ENCODE measurements around the gene VWF.

VWF gene

DNA sequence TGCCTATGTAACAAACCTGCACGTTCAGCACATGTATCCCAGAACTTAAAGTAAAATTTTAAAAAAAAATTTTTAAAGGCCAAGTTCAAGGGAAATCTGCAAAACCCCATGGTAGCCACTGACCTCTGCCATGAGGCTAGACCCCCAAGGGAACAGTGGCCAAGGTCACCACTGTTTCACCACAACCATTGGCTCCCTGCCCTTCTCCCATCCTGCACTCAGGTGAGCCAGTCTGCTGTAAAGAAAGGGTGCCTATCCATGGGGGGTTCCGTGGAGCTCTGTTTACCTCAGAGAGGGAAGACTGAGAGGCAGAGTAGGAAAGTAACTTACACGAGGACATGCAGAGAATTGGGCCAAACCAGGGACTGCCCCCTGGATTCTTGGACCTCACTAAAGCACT lies 38.6 kb downstream of the VWF start:
- H3K9me2 ChIP-seq (ENCODE audit: low read depth, low read length): no peaks in the 10 kb centered on the region
- H4K20me1 ChIP-seq (ENCODE audit: insufficient read depth, low read length): no peaks in the 10 kb centered on the region

DNA sequence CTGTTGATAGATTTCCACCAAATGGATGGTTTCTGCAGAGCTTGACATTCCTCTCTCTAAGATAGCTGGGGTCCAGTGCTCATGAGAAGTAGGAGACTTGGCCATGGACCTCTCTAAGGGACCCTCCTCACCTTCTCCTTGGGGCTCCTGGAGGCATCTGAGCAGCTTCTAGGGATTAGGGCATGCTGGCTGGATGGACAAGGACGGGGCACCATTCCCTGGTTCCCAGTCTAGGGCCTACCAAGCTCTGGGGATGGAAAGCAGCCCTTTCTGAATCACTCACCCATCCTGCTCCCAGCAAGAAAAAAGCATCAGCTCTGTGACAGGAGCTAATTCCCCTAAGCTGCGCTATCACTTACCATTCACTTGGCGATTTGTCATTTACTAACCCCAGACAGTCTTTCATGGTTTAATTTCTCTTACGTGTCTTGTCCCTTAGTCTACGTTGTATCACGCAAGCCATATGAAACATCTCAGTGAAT lies 39.5 kb downstream of the VWF start:
- H3K79me2 ChIP-seq (ENCODE audit: insufficient read depth, low read length): no peaks in the 10 kb centered on the region
- H3K9me2 ChIP-seq (ENCODE audit: low read depth, low read length): no peaks in the 10 kb centered on the region
- TF ChIP-seq, protein P1, sequence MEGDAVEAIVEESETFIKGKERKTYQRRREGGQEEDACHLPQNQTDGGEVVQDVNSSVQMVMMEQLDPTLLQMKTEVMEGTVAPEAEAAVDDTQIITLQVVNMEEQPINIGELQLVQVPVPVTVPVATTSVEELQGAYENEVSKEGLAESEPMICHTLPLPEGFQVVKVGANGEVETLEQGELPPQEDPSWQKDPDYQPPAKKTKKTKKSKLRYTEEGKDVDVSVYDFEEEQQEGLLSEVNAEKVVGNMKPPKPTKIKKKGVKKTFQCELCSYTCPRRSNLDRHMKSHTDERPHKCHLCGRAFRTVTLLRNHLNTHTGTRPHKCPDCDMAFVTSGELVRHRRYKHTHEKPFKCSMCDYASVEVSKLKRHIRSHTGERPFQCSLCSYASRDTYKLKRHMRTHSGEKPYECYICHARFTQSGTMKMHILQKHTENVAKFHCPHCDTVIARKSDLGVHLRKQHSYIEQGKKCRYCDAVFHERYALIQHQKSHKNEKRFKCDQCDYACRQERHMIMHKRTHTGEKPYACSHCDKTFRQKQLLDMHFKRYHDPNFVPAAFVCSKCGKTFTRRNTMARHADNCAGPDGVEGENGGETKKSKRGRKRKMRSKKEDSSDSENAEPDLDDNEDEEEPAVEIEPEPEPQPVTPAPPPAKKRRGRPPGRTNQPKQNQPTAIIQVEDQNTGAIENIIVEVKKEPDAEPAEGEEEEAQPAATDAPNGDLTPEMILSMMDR (IDR thresholded peaks at IDR 0.05; ENCODE audit: low read length): no peak
- TF ChIP-seq EZH2 (IDR thresholded peaks at IDR 0.05; ENCODE audit: borderline replicate concordance, low read length): no peak
- no peaks in the 10 kb centered on the region for H3K4me1 ChIP-seq (ENCODE audit: insufficient read depth, low read length, severe bottlenecking)
- no peak overlapping the region for H3K27ac ChIP-seq (ENCODE audit: low read depth, low read length, poor library complexity, severe bottlenecking)
- H3K4me3 ChIP-seq (ENCODE audit: low read depth, low read length, poor library complexity, severe bottlenecking): no peak overlapping the region
- no peaks in the 10 kb centered on the region for H3K36me3 ChIP-seq (ENCODE audit: insufficient read depth, low read length)
- H3F3A ChIP-seq (ENCODE audit: insufficient read depth, low read length): no peaks in the 10 kb centered on the region
- H3K9me3 ChIP-seq (ENCODE audit: low read length): no peaks in the 10 kb centered on the region
- H4K20me1 ChIP-seq (ENCODE audit: insufficient read depth, low read length): no peaks in the 10 kb centered on the region
- H3K9ac ChIP-seq (ENCODE audit: low read length): no peak overlapping the region
- H3K27me3 ChIP-seq (ENCODE audit: insufficient read depth, low read length): 0 out of 2 replicates have a peak, but pooled peaks cover 5% of the 10 kb centered on the region
- no peak overlapping the region for H3K4me2 ChIP-seq (ENCODE audit: low read length)
- H2AFZ ChIP-seq (ENCODE audit: low read length): no peak overlapping the region

More for the DNA sequence above, 38.6 kb downstream of the VWF start:
- no peak overlapping the region for H3K4me2 ChIP-seq (ENCODE audit: low read length)
- no peak overlapping the region for H3K9ac ChIP-seq (ENCODE audit: low read length)
- no peak overlapping the region for H3K27ac ChIP-seq (ENCODE audit: low read depth, low read length, poor library complexity, severe bottlenecking)
- H3K4me3 ChIP-seq (ENCODE audit: low read depth, low read length, poor library complexity, severe bottlenecking): no peak overlapping the region
- no peaks in the 10 kb centered on the region for H3K4me1 ChIP-seq (ENCODE audit: insufficient read depth, low read length, severe bottlenecking)
- H3K27me3 ChIP-seq (ENCODE audit: insufficient read depth, low read length): 0 out of 2 replicates have a peak, but pooled peaks cover 5% of the 10 kb centered on the region
- no peaks in the 10 kb centered on the region for H3K79me2 ChIP-seq (ENCODE audit: insufficient read depth, low read length)
- H2AFZ ChIP-seq (ENCODE audit: low read length): no peak overlapping the region
- no peaks in the 10 kb centered on the region for H3K36me3 ChIP-seq (ENCODE audit: insufficient read depth, low read length)
- H3K9me3 ChIP-seq (ENCODE audit: low read length): no peaks in the 10 kb centered on the region
- TF ChIP-seq, protein P1 (IDR thresholded peaks at IDR 0.05; ENCODE audit: low read length): no peak
- no peak for TF ChIP-seq EZH2 (IDR thresholded peaks at IDR 0.05; ENCODE audit: borderline replicate concordance, low read length)
- H3F3A ChIP-seq (ENCODE audit: insufficient read depth, low read length): no peaks in the 10 kb centered on the region

DNA sequence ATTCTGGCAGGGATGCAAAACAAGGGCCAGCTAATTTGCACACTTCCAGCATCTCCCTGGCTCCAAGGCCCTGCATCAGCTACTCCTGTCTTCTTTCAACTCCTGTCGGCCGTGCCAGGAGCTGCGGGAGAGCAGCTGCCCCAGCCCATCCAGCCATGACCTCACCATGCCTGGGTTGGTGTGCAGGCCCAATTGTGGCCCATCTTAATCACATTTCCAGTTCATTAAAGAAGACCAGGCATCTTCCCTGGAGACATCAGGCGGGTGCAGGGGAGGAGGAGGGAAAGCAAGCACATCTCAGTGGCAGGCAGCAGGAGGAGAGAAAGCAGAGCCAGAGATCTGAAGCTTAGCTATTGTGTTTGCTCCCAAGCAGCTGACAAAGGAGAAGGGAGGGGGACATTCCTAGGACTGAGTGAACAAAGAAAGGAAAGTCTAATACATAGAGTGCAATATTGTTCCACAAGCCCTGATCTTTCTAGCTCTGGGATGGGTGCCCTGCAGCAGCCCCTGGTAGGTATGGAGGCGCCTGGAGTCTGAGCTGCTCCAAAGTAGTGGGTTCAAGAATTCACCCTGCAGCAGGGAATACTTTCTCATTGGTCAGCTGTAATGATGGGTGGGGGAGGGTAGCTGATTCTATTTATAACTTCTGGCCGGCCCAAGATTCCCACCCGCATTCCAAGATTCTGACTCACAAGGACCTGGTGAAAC lies 40.1 kb downstream of the VWF start:
- no peaks in the 10 kb centered on the region for H3K36me3 ChIP-seq (ENCODE audit: insufficient read depth, low read length)
- H3K27me3 ChIP-seq (ENCODE audit: insufficient read depth, low read length): 0 out of 2 replicates have a peak, but pooled peaks cover 5% of the 10 kb centered on the region
- H3K9me2 ChIP-seq (ENCODE audit: low read depth, low read length): no peaks in the 10 kb centered on the region
- no peak overlapping the region for H3K27ac ChIP-seq (ENCODE audit: low read depth, low read length, poor library complexity, severe bottlenecking)
- no peaks in the 10 kb centered on the region for H3F3A ChIP-seq (ENCODE audit: insufficient read depth, low read length)
- no peaks in the 10 kb centered on the region for H3K4me1 ChIP-seq (ENCODE audit: insufficient read depth, low read length, severe bottlenecking)
- H3K4me3 ChIP-seq (ENCODE audit: low read depth, low read length, poor library complexity, severe bottlenecking): no peak overlapping the region
- H3K4me2 ChIP-seq (ENCODE audit: low read length): no peak overlapping the region
- H3K9ac ChIP-seq (ENCODE audit: low read length): no peak overlapping the region
- H3K79me2 ChIP-seq (ENCODE audit: insufficient read depth, low read length): no peaks in the 10 kb centered on the region
- TF ChIP-seq, protein P1 (IDR thresholded peaks at IDR 0.05; ENCODE audit: low read length): no peak
- no peak for TF ChIP-seq EZH2 (IDR thresholded peaks at IDR 0.05; ENCODE audit: borderline replicate concordance, low read length)
- no peaks in the 10 kb centered on the region for H3K9me3 ChIP-seq (ENCODE audit: low read length)
- H2AFZ ChIP-seq (ENCODE audit: low read length): no peak overlapping the region
- no peaks in the 10 kb centered on the region for H4K20me1 ChIP-seq (ENCODE audit: insufficient read depth, low read length)

Data from OCI-LY1 (cell line).